Mucosa of descending colon (tissue), 3 donors: ENCODE measurements around the gene GPN2. TPM values are rescaled to one million over a fixed set of nuclear protein-coding genes. Genes with fewer than 3 reads are reported as not detected.
A peak's percentile ranks its signal among the peaks of the same experiment; 100 is the strongest.

Experiments
- ATAC-seq: fragments of 200-7000 bp; cut with Tn5 transposase; one replicate; pipeline ENCODE4 v1.9.1; 2020; ENCODE audit warnings: mild to moderate bottlenecking, moderate library complexity
- DNase-seq, 3 donors: peaks; one replicate each; pipeline ENCODE4 v3.0.0-alpha.2; 2020
- H3K36me3 ChIP-seq: fragments of 200-600 bp; one replicate; pipeline ENCODE4 v1.8.0; 2021; ENCODE audit warnings: low read depth, mild to moderate bottlenecking
- H3K4me1 ChIP-seq: fragments of 200-600 bp; one replicate; pipeline ENCODE4 v1.8.0; 2021; ENCODE audit warnings: low read depth, mild to moderate bottlenecking
- H3K4me3 ChIP-seq: fragments of 200-600 bp; one replicate; pipeline ENCODE4 v1.8.0; 2021; ENCODE audit warnings: mild to moderate bottlenecking
- H3K9me3 ChIP-seq: fragments of 200-600 bp; one replicate; pipeline ENCODE4 v1.8.0; 2021; ENCODE audit warnings: mild to moderate bottlenecking
- intact Hi-C, 2 donors: fragments of 100-400 bp; cut with DNase I in 1 of 2; cut with micrococcal nuclease in 1 of 2; formaldehyde crosslinking; loops; one replicate each; pipeline versions ENCODE4 v1.11.0 to v1.11.1; 2022; cut with DNase I, micrococcal nuclease
- total RNA-seq, 3 donors: library from RNA; stranded (reverse); fragmentation: NEBNext Ultra II Directional in 2 of 3; extraction: Animal tissue kit (Norgen Biotek cat#: 25700) in 2 of 3; gene quantifications; one replicate each; pipeline versions ENCODE4 v1.2.1 to v1.2.4, GENCODE V29; 2021 to 2023
- TF ChIP-seq, protein P1 (sequence below): fragments of 200-600 bp; IDR thresholded peaks from one replicate; pipeline ENCODE4 v1.8.0; 2022; ENCODE audit warnings: antibody characterized with exemption, mild to moderate bottlenecking
- donor health status: DM: no; HTN: no; CAD: no; lungs with moderate emphysema.
- donor health status: DM: no; HTN: no; CAD: no.
- donor health status: DM: no; HTN: yes; CAD: no.

Gene GPN2
- total RNA-seq, 3 donors from 2014 or later: 25.4 to 37.2 (median 27.0) TPM

DNA sequence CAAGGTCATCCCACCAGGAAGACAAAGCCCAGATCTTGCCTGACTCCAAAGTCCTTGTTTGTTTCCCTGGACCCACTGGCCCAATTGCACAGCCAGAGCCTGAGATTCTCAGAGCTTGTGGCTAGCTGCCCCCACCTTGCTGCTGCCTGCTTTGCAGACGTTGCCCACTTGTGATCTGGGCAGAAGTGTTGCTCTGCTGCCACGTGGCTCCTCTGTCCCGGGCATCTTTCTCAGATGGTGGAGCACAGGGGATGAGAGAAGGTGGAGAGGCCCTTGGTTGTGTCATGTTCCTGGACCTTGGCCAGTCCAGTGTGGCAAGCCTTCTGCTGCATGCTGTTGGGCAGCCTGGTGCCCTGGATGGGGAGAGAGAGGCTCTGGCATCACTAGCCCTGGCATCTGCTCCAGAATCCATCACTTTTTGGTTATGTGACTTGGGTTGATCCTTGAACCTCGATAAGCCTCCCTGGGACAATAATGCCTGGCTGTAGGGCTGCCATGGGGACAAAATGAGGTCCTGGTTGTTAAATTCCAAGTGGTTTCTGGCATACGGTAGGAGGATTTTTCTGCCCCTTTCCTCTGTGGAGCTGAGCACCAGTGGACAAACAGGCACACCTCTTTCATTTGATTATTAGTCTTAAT is 25.2 kb upstream of the GPN2 start:
- Histone ChIP-seq H3K9me3 (no peaks in the 10 kb centered on the region), H3K4me3 (no peak overlapping the region), H3K4me1 (peaks cover 28% of the 10 kb centered on the region), H3K36me3 (no peaks in the 10 kb centered on the region)
- no peak for ATAC-seq
- peak in 1 of 3 donors; percentile 48 for DNase-seq
- TF ChIP-seq, protein P1, sequence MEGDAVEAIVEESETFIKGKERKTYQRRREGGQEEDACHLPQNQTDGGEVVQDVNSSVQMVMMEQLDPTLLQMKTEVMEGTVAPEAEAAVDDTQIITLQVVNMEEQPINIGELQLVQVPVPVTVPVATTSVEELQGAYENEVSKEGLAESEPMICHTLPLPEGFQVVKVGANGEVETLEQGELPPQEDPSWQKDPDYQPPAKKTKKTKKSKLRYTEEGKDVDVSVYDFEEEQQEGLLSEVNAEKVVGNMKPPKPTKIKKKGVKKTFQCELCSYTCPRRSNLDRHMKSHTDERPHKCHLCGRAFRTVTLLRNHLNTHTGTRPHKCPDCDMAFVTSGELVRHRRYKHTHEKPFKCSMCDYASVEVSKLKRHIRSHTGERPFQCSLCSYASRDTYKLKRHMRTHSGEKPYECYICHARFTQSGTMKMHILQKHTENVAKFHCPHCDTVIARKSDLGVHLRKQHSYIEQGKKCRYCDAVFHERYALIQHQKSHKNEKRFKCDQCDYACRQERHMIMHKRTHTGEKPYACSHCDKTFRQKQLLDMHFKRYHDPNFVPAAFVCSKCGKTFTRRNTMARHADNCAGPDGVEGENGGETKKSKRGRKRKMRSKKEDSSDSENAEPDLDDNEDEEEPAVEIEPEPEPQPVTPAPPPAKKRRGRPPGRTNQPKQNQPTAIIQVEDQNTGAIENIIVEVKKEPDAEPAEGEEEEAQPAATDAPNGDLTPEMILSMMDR: no peak
- intact Hi-C loops: no loop called here

DNA sequence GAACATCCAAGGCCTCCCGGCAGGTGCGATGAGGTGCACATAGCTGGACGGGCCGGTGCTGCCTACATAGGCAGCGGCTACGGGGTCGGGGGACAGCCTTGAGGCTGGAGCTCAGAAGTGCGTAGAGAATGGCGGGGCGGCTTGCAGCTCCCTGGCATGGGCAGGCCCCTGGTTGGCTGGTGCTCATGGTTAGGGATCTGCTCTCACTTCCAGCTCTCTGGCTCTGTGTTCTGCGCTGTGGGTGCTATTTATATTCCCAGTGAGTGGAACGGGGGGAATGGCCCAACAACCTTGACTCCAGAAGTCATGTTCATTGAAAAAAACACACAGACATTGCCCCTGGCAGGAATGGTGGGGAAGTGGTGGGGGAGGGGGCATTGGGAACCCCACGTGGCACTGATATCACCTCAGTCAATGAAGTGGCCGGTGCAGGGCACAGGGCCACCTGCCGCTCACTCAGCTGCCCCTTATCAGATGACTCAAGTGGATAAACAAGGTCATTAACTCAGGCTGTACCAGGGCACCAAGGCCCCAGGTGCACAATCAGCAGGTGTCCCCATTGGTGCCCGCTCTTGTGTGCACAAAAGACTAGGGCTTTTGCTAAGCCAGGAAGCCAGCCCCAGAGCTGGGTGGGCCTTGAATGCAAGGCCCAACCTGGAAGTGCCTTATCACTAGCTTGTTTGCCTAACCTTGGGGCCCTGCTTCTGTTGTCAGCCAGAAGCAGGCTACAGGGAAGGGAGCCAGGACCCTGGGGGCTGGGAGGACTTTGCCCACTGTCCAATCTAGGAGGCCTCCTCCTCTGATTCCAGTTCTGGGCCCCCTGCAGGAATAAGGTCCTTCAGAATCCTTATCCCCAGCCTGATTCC is 23.9 kb upstream of the GPN2 start, which contains the start of gene NR0B2:
TSS of gene NR0B2 (minus strand) at position 222 of the 866 bp plus-strand sequence. CDS start at position 187, 35 bp downstream.
- Histone ChIP-seq H3K4me3 (no peak within 1 kb of the TSS), H3K4me1 (peaks cover 28% of the 10 kb centered on the region), H3K9me3 (no peaks in the 10 kb centered on the region), H3K36me3 (no peaks in the 10 kb centered on the region)
- TF ChIP-seq, protein P1: no peak
- peak; percentile 91 for ATAC-seq
- intact Hi-C loops: no loop called here
- DNase-seq: peak; percentile 81 to 91 (median 83)

DNA sequence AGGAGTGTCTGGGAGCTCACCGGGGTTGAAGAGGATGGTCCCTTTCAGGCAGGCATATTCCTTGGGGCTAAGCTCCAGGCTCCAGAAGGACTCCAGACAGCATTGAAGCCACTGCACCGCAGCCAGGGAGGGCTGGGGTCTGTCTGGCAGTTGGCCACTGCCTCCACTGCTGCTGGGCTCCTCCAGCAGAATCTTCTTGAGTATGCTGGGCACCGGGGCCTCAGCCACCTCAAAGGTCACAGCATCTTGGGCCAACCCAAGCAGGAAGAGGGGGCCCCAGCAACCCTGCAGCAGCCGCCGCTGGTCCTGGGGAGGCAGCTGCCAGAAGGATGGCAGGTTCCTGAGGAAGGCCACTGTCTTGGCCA is 23.3 kb upstream of the GPN2 start:
- intact Hi-C loops: no loop called here
- DNase-seq (peak in 1 of 3 donors; percentile 60), ATAC-seq (peak; percentile 14)
- Histone ChIP-seq H3K4me3 (no peak overlapping the region), H3K9me3 (no peaks in the 10 kb centered on the region), H3K4me1 (peaks cover 28% of the 10 kb centered on the region), H3K36me3 (no peaks in the 10 kb centered on the region)
- TF ChIP-seq, protein P1: no peak

DNA sequence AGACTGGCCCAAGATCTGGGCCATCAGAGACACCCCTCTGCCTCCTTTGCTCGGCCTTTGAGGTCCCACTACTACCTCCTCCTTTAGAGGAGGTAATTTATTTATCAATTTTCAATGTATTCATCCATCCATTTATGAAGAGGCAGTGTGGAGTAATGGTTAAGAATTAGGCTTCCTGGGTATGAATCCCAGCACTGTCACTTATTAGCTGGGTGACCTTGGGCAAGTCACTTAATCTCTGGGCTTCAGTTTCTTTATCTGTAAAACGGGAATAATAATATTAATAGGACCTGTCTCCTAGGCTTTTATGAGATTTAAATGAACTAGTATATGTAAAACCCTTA is 22.0 kb upstream of the GPN2 start:
- Histone ChIP-seq H3K9me3 (no peaks in the 10 kb centered on the region), H3K36me3 (no peaks in the 10 kb centered on the region), H3K4me1 (peaks cover 28% of the 10 kb centered on the region), H3K4me3 (no peak overlapping the region)
- DNase-seq (no peak), ATAC-seq (no peak)
- intact Hi-C loops: no loop called here
- TF ChIP-seq, protein P1: no peak

- Histone ChIP-seq H3K9me3 (no peaks in the 10 kb centered on the region), H3K36me3 (no peaks in the 10 kb centered on the region), H3K4me1 (peaks cover 28% of the 10 kb centered on the region), H3K4me3 (no peak overlapping the region)
- peak in 1 of 3 donors; percentile 54 for DNase-seq
- intact Hi-C loops: no loop called here
- no peak for ATAC-seq
- TF ChIP-seq, protein P1: no peak
These were observed 21.5 kb upstream of the GPN2 start for GRCh38 chr1:26911399-26912146.
